HG03432 (cell line): ENCODE measurements around the gene RAB30.
A peak's percentile ranks its signal among the peaks of the same experiment; 100 is the strongest.
"Not testable (repeated sequence)": the region's sequence is repeated elsewhere in the genome, so short reads cannot be mapped to it uniquely, and the experiment has no call there.

Experiments
- ATAC-seq: cut with Tn5 transposase; IDR thresholded peaks from one replicate; pipeline ENCODE4 v1.9.1; 2021; ENCODE audit warnings: mild to moderate bottlenecking, moderate library complexity; ENCODE audit not compliant: unreplicated experiment

RAB30 gene

DNA sequence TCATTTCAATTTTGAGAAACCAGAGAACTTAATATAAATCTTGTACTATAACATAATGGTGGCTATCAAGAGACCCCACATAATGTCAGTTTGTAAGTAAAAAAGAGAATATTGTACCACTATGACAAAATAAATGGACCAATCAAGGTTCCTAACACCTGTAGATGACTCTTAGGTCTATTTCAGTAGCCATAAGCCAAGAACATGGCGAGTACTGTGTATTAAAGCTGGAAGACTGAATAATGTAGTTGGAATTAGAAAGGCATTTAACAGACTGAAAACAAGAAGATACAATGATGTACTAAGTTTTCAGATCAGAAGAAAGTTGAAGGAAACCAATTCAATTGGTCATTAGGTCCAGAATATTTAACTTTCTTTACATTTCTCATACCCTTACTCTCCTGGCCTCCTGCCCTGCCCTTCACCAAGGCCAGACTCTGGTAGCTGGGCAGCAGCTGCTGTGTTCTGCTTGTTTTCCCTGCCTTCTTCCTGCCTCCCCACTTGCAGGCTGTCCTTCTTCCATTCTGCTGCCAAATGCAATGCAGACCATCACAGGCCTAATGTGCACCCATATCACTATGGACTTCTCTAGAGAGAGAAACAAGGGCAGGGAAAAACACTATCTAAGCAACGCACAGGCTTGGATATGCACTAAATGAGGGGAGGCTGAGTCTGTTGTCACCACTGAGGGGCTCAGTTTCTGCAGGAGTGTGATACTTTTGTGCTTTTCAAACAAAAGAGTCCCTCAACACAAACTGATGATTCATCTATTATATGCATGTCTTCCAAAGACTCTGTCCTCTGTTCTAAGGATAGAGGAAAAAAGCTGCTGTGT, 60.1 kb downstream of the RAB30 start:
- ATAC-seq = no peak

DNA sequence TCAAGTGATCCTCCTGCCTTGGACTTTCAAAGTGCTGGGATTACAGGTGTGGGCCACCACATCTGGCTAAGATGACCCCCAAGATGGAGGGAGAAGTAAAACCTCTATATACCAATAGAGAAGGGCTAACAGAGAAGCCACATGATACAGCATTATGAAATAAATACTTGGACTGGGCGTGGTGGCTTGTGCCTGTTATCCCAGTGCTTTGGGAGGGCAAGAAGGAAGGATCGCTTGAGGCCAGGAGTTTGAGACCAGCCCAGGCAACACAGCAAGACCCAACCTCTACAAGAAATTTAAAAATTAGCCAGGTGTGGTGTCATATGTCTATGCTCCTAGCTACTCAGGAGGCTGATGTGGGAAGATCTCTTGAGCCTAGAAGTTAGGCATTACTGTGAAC, 61.7 kb downstream of the RAB30 start:
- ATAC-seq = no peak

DNA sequence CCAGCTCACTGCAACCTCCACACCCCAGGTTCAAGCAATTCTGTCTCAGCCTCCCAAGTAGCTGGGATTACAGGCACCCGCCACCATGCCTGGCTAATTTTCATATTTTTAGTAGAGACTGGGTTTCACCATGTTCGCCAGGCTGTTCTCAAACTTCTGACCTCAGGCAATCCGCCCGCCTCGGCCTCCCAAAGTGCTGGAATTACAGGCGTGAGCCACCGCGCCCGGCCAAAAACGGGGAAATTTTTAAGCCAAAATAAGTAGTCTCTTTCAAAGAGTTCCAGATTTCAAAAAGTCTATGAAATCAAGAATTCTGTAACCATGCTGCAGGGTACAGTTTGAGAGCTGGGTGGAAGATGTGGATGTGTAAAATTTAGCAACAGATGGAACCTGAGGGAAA, 62.6 kb downstream of the RAB30 start:
- ATAC-seq = not testable (repeated sequence)

DNA sequence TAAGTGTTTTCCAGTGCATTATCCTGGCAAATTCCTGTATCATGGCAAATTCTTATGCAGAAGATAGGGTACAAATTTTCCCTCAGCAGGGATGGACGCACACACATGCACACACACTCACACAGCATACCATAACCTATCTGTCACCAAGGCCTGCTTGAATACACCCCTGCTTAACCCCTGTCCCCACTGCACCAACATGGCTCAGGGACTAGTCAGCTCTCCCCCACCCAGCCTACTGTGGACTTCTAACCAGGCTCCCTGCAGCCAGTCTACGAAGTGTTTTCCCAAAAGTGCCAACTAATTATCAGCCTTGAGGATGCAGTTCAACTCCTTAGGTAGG, 63.1 kb downstream of the RAB30 start:
- ATAC-seq = no peak

DNA sequence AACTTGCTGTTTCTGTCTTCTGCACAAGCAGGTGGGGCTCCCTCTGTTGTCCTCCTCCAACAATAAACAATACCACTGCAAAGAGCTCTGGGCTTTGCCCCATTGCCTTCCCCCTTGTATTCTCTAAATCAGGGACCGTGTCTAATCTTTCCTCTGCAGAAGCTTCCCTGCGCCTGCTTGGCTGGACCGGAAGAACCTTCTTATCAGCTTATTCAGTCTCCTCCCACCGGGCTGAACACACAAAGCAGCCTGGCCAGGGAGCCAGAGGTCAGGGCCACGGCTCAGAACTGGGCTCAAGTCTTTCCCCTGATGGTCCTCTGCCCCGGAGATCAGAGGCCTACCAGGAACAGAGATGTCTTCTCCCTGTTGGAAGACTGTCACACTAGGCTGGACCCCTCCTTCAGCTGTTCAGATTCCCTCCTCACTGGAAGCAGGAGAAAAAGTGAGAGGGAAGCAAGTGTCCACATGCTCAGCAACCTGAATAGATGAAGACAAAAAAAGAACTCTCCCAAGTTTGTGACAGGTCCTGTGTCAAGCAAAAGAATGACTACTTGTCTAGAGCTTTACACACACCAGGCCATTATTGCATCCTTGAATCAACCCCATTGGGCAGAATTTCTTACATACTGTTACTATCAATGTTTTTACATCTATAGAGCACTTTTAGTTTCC, 63.7 kb downstream of the RAB30 start:
- ATAC-seq = peak; percentile 63

DNA sequence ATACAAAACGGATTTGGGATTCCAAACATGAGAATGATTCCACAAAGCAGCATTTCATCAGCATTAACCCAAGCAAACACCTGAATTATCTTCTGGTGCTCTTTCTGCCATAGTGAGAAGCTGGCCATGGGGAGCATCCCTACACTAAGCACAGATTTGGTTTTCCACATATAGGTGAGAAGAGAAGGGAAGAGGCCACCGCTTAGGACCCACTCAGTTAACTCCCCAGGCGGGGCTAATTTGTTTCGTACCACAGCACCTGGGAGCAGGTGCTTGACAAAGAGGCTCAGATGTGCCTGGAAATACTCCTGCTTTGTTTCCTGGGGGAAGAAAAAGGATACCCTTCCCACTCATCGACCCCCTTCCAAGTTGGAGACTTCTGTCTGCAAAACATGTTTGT, 64.2 kb downstream of the RAB30 start:
- ATAC-seq = no peak

DNA sequence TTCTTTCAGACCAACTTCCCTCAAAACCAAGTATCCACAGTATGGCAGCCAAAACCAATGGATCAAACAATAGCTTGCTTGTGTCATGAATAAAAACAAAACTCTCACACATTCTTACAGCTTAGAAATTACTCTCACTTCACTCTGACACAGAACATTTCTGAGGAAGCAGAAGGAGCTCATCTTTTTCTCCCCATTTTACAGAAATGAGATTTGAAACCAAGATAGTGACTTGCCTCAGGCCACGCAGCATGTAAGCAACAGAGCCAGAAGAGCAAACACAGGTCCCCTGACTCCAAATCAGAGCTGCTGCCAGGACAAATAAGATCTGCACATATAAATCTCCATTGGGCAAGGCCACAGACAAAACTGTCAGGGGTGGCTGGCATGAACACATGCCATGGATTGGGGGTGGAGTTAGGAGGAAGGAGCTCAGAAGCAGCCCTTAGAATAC, 64.8 kb downstream of the RAB30 start:
- ATAC-seq = peak; percentile 73

DNA sequence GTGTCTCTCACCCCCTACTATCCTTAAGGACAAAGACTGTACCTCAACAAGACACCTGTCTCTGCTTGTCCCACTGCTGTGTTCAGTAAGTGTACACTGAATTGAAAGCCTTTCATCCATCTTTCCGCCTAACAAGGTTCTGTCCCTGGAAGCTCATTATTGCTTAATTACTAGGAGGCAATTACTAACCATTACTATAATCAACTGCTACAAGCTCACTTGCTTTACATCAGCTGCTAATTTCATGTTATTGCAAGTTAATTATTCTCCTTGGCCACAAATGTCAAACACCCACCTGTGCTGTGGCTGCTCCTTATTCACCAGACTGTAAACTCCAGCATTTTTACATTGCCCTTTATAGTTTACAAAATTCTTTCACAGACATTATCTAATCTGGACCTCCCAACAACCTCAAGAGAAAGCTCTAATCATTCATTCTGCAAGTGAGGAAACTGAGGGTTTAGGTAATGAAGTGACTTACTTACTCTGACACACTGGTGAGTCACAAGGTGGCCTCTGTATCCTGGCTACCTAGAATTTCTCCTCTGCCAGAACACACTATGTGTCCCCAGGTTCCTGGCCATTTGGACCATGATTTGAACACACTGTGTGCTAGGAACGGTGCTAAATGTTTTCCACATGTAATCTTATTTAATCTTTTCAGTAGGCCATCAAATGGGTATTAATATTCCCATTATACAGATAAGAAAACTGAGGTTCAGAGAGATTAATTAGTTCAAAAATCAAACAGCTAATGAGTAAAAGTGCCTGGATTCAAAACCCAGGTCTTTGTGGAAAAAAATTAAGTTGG, 66.7 kb downstream of the RAB30 start:
- no peak for ATAC-seq

DNA sequence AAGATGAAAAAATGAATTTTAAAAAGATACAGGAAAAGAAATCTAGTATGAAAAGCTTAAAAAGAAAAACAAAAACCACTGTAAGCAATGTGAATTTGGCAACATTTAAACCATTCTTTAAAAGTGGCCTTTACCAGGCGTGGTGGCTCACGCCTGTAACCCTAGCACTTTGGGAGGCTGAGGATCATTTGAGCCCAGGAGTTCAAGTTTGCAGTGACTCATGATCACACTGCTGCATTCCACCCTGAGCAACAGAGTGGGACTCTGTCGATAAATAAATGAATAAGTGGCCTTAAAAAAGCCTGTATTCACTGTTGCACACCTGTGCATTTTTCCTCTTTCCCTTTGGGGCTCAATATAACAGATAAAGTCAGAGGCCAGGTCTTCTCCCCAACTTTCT, 69.2 kb downstream of the RAB30 start:
- no peak for ATAC-seq

DNA sequence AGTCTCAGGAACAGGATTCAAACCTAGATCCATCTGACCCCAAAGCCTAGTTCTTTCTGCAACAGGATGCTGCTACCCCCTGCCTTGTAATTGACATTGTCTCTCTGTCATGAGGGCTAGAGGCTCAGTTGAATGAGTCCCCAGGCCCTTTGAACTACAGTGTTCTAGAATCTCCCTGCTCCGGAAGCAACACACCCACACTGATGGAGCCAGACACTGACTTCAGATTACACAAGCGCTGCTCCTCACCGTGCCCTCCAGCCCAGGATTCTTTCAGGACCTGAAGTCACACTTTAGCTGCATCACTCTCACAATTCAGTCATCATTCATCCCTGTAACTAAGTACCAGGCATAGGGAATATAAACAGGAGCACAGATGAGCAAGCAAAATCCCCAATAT, 69.6 kb downstream of the RAB30 start:
- no peak for ATAC-seq

DNA sequence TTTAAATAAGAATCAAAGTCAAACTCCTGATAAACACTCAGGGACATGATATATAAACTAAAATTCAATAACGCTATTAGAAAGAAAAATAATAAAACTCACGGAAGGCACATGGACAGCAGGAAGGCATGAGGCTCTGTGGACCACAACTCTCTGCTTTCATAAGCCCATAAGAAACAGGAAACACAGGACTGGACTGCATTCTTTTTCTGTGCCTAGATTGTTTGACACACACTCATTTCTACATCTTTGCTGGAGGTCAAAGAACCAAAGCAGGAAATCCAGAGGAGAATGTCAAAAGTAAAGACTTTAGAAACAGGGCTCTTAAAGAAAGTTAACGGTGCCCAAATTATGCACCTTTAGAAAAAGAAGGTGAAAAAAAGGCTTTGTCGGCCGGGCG, 71.3 kb downstream of the RAB30 start:
- no peak for ATAC-seq

DNA sequence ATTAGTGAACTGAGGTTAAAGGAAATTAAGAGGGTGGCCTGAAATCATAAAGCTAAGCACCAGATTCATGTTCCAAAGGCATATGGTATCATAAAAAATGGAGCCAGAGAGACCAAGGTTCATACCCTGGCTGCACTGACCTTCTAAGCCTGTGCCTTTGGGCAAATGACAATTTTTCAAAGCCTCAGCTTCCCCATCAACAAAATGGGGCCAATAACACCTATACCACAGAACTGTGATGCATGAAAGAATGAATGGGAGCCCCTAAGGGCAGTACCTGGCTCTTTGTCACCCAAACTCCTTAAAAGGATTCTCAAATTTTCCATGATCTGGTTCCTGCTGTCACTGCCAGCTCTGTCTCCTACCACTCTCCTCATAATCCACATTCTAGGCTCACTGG, 72.5 kb downstream of the RAB30 start:
- ATAC-seq = no peak

DNA sequence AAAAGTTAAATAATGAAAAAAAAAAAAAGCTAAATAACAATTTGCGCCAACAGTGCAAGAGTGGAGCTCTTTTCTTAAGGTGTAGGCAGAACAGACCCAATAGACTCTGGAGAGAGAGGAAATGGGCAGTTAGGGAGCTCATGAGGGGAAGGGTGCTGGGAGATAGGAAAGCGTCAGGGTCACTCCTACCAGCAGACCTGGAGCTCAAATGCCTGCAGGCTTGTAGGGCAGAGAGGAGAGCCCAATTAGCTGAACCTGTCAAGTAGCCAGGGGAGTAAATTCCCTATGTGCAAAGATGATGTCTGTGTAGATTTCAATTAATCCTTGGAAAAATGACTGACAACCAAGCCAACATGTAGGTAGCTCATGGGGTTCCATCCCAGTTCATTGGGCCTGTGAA, 73.0 kb downstream of the RAB30 start:
- no peak for ATAC-seq

DNA sequence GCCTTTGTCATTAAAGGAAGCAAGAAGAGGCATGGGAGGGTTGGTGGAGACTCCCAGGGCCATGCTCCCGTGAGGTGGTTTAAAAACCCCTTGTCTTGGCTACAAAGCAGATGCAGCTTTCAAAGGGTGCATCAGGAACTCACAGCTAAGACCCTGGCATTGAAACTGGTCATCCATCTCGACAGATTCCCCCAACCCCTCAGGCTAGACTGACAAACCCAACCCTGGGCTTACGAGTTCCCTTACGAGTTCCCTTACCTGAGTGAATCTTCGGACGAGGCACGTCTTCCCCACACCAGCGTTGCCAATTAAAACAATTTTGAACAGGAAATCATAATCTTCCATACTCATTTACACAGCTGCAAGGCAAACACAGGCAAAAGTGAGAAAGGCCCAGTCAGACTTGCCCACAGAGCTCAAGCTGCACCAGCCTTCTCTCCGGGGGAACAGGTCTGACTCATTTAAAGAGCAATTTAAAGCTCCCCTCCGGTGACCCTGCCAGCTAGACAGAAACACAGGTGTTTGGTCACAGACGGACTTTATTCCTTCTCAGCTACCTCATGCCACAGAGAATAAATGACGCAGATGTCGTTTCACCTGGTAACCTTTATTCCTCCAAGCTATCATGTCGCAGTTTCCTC, 74.6 kb downstream of the RAB30 start:
- ATAC-seq = peak; percentile 95

DNA sequence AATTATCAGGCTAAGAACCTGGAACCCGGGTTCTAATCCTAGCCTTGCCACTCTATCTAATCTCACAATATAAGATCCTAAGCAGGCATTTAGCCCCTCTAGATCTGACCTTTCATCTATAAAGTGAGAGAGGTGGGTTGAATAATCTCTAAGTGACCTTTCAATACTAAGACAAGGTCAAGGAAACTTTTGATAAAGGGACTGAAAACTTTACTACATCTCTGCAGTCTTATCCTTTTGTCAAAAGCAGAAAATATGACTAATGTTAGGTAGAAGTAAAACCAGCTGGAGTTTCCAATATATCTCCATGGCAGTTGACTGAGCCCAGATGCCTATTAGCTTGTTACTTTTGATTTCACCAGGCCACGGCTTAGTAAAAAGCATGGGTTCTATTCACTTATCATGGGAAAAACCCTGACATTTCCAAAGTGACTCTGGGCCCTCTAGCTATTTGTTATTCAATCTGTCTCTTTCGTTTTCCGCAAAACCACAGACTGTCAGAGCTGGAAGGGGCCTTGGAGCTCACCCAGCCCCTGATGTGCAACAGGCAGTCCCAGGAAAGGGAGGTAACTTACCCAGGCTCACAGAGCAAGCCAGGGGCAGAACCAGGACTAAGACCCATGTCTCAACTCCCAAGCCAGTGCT, 75.8 kb downstream of the RAB30 start:
- peak; percentile 49 for ATAC-seq

DNA sequence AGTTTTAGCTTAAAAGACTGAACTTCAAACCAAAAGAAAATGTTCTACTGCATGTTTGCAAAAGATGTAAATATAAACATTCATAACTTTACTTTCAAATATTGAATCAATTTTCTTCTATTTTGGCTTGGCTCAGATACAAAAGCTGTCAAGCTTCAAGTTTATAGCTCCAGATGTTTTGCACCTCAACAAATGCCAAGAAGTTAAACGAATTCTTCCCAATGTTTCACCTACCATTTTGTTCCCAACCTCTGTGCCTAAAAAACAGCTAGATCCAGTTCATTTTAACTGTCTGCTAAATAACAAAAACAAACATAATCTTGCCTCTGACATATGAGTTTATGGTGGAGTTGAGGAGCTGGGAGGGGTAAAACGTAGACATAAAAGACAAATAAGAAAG, 76.5 kb downstream of the RAB30 start:
- no peak for ATAC-seq

DNA sequence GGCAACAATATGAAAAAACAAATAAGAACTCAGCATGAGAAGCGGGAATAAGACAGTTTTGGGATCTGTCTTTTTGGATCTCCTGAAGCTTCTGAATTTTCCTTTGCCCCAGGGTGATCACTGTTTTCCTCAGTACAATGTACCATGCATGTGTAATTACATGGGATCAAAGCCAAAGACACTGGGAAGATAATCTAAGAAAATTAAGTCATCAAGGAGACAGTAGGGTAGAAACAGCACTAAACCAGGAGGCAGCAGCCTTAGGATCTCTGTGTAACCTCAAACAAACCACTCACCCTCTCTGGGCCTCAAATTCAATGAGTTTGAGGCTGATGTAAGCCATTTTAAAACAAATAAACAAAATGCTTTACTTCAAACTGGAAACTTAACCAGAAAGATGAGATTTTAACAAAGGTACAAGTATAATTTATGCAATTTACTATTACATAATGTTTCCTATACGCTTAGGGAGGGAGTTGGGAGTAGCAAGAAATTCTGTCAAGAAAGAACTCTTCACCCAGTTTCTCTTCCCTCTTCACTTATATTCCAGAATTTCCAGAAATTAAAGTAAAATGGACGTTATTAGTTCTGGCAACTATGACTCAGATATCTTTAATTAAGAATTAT, 77.0 kb downstream of the RAB30 start:
- no peak for ATAC-seq

DNA sequence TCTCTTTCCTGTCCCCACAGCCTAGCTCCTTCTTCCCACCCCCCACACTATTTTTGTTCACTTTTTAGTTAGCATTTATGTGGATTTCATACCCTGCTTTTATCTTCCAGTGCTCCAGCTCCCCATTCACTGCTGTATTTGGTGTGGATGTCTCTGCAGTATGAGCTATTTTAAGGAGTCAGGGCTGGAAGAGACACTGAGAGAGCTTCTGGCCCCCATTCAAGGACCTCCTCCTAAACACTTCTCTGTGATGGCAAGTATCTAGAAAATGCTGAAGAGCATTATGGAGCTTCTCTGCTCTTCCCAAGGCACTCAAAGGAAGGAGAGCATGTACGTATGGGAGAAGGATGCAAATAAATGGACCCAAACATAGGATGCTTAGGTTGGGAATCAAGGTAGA, 79.5 kb downstream of the RAB30 start:
- no peak for ATAC-seq

DNA sequence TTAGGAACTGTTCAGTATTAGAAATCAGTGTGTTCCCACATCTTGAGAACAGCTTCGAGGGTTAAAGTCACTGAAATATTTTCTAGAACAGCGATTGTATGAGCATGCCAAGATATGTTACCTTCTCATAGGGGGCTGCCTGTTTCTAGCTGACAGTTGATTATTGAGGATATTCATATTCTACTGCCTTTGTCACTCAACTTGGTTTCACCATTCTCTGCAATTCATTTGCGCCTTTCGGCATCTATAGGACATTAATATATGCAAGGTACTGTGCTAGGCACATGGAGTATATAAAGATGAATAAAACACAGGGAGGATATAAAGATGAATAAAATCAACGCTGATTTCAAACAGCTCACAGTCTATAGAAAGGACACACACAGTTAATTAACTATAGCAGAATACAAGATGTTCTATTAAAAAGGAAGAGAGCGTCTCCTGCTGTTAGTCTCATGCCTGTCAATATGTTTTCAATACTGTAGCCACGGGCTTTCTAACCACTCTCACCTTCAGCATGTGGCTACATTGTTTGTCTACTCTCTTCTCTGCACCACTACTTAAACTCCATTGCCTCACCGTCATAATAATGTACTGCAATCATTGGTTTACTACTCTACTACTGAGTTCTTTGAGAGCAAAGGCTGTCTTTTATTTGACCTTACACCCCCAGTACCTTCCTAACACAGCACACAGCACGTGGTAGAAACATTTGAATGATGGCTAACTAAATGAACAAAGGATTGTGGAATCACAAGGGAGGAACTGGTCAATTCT, 81.9 kb downstream of the RAB30 start:
- ATAC-seq = no peak
